H9 (cell line): ENCODE results near the gene MSI2. TPM values are rescaled to one million over a fixed set of nuclear protein-coding genes. Genes with fewer than 3 reads are reported as not detected.

Experiments
- DNase-seq: peaks from one replicate; pipeline ENCODE4 v3.0.0-alpha.2; 2017
- H2AFZ ChIP-seq: one replicate; pipeline ENCODE4 v1.6.1; 2013; ENCODE audit warnings: mild to moderate bottlenecking, low read length, control low read depth, moderate library complexity
- H2AK5ac ChIP-seq: 2 replicates; pipeline ENCODE4 v1.6.1; 2013; ENCODE audit warnings: low read length, control low read depth, mixed read lengths; ENCODE audit not compliant: insufficient read length
- H2BK120ac ChIP-seq: one replicate; pipeline ENCODE4 v1.6.1; 2013; ENCODE audit warnings: low read depth, mild to moderate bottlenecking, low read length, control low read depth, inconsistent platforms; ENCODE audit not compliant: poor library complexity, severe bottlenecking
- H2BK12ac ChIP-seq: 2 replicates; pipeline ENCODE4 v1.6.1; 2013; ENCODE audit warnings: low read length, control low read depth, mixed read lengths, low read depth; ENCODE audit not compliant: insufficient read length
- H2BK15ac ChIP-seq: 2 replicates; pipeline ENCODE4 v1.6.1; 2013; ENCODE audit warnings: low read depth, low read length, control low read depth
- H2BK20ac ChIP-seq: one replicate; pipeline ENCODE4 v1.6.1; 2013; ENCODE audit warnings: low read depth, mild to moderate bottlenecking, low read length, control low read depth, inconsistent platforms; ENCODE audit not compliant: poor library complexity, severe bottlenecking
- H2BK5ac ChIP-seq: 2 replicates; pipeline ENCODE4 v1.6.1; 2013; ENCODE audit warnings: low read length, control low read depth, mixed read lengths; ENCODE audit not compliant: insufficient read length
- H3K14ac ChIP-seq: 2 replicates; pipeline ENCODE4 v1.6.1; 2013; ENCODE audit warnings: low read length, control low read depth; ENCODE audit not compliant: insufficient read depth
- H3K18ac ChIP-seq: 2 replicates; pipeline ENCODE4 v1.6.1; 2013; ENCODE audit warnings: low read depth, mild to moderate bottlenecking, mixed read lengths, low read length, control low read depth; ENCODE audit not compliant: insufficient read length
- H3K23ac ChIP-seq: 2 replicates; pipeline ENCODE4 v1.6.1; 2013; ENCODE audit warnings: low read length, control low read depth, mixed read lengths, low read depth; ENCODE audit not compliant: insufficient read length
- H3K23me2 ChIP-seq: 2 replicates; pipeline ENCODE4 v1.6.1; 2013; ENCODE audit warnings: low read depth, mild to moderate bottlenecking, mixed read lengths, low read length, control low read depth; ENCODE audit not compliant: insufficient read length, poor library complexity, severe bottlenecking
- H3K27ac ChIP-seq: 2 replicates; pipeline ENCODE4 v1.5.1; 2013; ENCODE audit warnings: low read length, control low read depth, mixed read lengths, low read depth; ENCODE audit not compliant: insufficient read length
- H3K27me3 ChIP-seq: 2 replicates; pipeline ENCODE4 v1.6.1; 2013; ENCODE audit warnings: low read length, control low read depth, inconsistent platforms; ENCODE audit not compliant: insufficient read depth
- H3K4ac ChIP-seq: 2 replicates; pipeline ENCODE4 v1.6.1; 2013; ENCODE audit warnings: low read depth, mild to moderate bottlenecking, control low read depth, inconsistent platforms, low read length, moderate library complexity
- H3K4me1 ChIP-seq: 2 replicates; pipeline ENCODE4 v1.6.1; 2013; ENCODE audit warnings: low read length, control low read depth, inconsistent platforms; ENCODE audit not compliant: insufficient read depth
- H3K4me2 ChIP-seq: 2 replicates; pipeline ENCODE4 v1.6.1; 2013; ENCODE audit warnings: low read length, control low read depth, mixed read lengths; ENCODE audit not compliant: insufficient read length, insufficient read depth
- H3K56ac ChIP-seq: 2 replicates; pipeline ENCODE4 v1.6.1; 2013; ENCODE audit warnings: low read depth, mild to moderate bottlenecking, mixed read lengths, low read length, control low read depth; ENCODE audit not compliant: insufficient read length
- H3K79me1 ChIP-seq: 2 replicates; pipeline ENCODE4 v1.6.1; 2013; ENCODE audit warnings: low read depth, mild to moderate bottlenecking, moderate library complexity, low read length, control low read depth, inconsistent platforms; ENCODE audit not compliant: insufficient read depth, poor library complexity, severe bottlenecking
- H3K79me2 ChIP-seq: 2 replicates; pipeline ENCODE4 v1.6.1; 2013; ENCODE audit warnings: low read length, control low read depth, inconsistent platforms; ENCODE audit not compliant: insufficient read depth
- H3K9ac ChIP-seq: 2 replicates; pipeline ENCODE4 v1.6.1; 2013; ENCODE audit warnings: low read length, control low read depth, mixed read lengths; ENCODE audit not compliant: insufficient read length; ENCODE audit errors: extremely low read depth
- H3K9me3 ChIP-seq: one replicate; pipeline ENCODE4 v1.6.1; 2013; ENCODE audit warnings: low read depth, low read length, inconsistent platforms; ENCODE audit not compliant: control insufficient read depth
- H3T11ph ChIP-seq: one replicate; pipeline ENCODE4 v1.6.1; 2013; ENCODE audit warnings: mild to moderate bottlenecking, low read length, control low read depth, inconsistent platforms
- H4K20me1 ChIP-seq: one replicate; pipeline ENCODE4 v1.6.1; 2013; ENCODE audit not compliant: control insufficient read depth, insufficient read length, insufficient read depth
- H4K5ac ChIP-seq: 2 replicates; pipeline ENCODE4 v1.6.1; 2013; ENCODE audit warnings: low read depth, mild to moderate bottlenecking, mixed read lengths, low read length, control low read depth; ENCODE audit not compliant: insufficient read length
- H4K8ac ChIP-seq: replicated peaks from 2 replicates; pipeline ENCODE4 v1.6.1; 2013; ENCODE audit warnings: low read length, control low read depth, mixed read lengths, low read depth; ENCODE audit not compliant: insufficient read length
- H4K91ac ChIP-seq: 2 replicates; pipeline ENCODE4 v1.6.1; 2013; ENCODE audit warnings: low read depth, mild to moderate bottlenecking, moderate library complexity, mixed read lengths, low read length, control low read depth; ENCODE audit not compliant: insufficient read length
- H3K27ac Mint-ChIP-seq, 3 experiments: 2 replicates in 2 of 3; 3 replicates in 1 of 3; pipeline ENCODE4 v1.8.0; 2020 to 2021; ENCODE audit warnings: mixed read lengths in 3 of 3, mild to moderate bottlenecking in 1 of 3, moderate library complexity in 1 of 3
- H3K27me3 Mint-ChIP-seq: 2 replicates; pipeline ENCODE4 v1.8.0; 2021; ENCODE audit warnings: low read depth, mild to moderate bottlenecking, moderate library complexity, mixed read lengths
- H3K36me3 Mint-ChIP-seq, 3 experiments: 2 replicates in 2 of 3; 3 replicates in 1 of 3; pipeline ENCODE4 v1.8.0; 2020 to 2021; ENCODE audit warnings: low read depth in 3 of 3, mixed read lengths in 3 of 3; ENCODE audit not compliant: insufficient read depth in 1 of 3
- H3K4me1 Mint-ChIP-seq, 2 experiments: 2 replicates each; pipeline ENCODE4 v1.8.0; 2020; ENCODE audit warnings: mixed read lengths in 2 of 2
- H3K4me3 Mint-ChIP-seq, 2 experiments: 2 replicates in 1 of 2; 3 replicates in 1 of 2; pipeline ENCODE4 v1.8.0; 2020 to 2021; ENCODE audit warnings: mild to moderate bottlenecking in 2 of 2, mixed read lengths in 2 of 2, moderate library complexity in 1 of 2
- H3K9me3 Mint-ChIP-seq, 2 experiments: 2 replicates in 1 of 2; 3 replicates in 1 of 2; pipeline ENCODE4 v1.8.0; 2020; ENCODE audit warnings: mild to moderate bottlenecking in 2 of 2, mixed read lengths in 2 of 2, moderate library complexity in 1 of 2
- WGBS: extraction: QIAGEN DNeasy Blood & Tissue Kit; methylation state at CpG from one replicate; pipeline ENCODE4 v1.1.7; 2013; ENCODE audit warnings: missing lambda C conversion rate, low lambda C conversion rate, mixed read lengths; ENCODE audit not compliant: insufficient read length; ENCODE audit errors: extremely low coverage; 5-methylcytosine and 5-hydroxymethylcytosine counted together
- total RNA-seq: library from RNA; stranded (reverse); gene quantifications from 2 replicates; pipeline ENCODE4 v1.2.1, GENCODE V29; 2021
- TF ChIP-seq, protein P1 (sequence below): fragments of 200-600 bp; sonication (generic); conservative IDR thresholded peaks from 3 replicates; pipeline ENCODE4 v1.8.0; 2021; ENCODE audit warnings: antibody characterized with exemption, mild to moderate bottlenecking

Gene MSI2
- total RNA-seq, 1 experiment from 2014 or later = 98.5 TPM

DNA sequence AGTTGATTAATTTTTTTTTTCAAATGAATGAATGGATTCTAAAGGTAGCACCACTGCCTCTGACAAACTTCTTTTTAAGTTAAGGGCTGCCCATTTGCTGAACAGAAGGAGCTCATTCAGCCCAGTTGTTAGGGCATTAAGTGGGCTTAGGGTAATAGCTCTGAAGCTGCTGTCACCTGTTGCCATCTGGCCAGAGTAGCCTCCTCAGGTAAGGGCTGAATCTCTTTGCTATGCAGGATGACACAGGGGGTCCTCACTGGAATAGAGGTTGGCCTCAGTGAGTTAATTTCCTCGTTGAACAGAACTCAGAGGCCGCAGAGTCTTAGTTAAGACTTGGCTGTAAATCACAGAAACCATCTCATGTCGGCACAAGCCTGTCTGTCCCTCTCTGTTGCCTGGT lies 255.9 kb downstream of the MSI2 start:
- no peak overlapping the region for H2BK12ac ChIP-seq
- no peak overlapping the region for H3K4me2 ChIP-seq
- no peak overlapping the region for H4K91ac ChIP-seq
- no peak overlapping the region for H4K8ac ChIP-seq
- no peak for DNase-seq
- no peaks in the 10 kb centered on the region for H4K20me1 ChIP-seq
- H2BK5ac ChIP-seq = no peak overlapping the region
- no peak overlapping the region for H3K56ac ChIP-seq
- no peak overlapping the region for H4K5ac ChIP-seq
- H3K27ac Mint-ChIP-seq = peak overlapping the region in 1 of 3 experiments; percentile 69; a peak in 2 of 7 replicates
- no peak overlapping the region for H3K4ac ChIP-seq
- no peak overlapping the region for H3T11ph ChIP-seq
- peaks cover under 1% of the 10 kb centered on the region; the same call in 1 of the 2 replicates for H3K4me1 ChIP-seq
- peaks cover 0 to 14% (median 5%) of the 10 kb centered on the region in 3 experiments; a peak in 4 of 7 replicates for H3K36me3 Mint-ChIP-seq
- no peak overlapping the region for H2BK120ac ChIP-seq
- H3K23me2 ChIP-seq = no peaks in the 10 kb centered on the region
- H3K4me1 Mint-ChIP-seq = peaks cover 31 to 51% of the 10 kb centered on the region in 2 experiments
- no peak overlapping the region for H2AK5ac ChIP-seq
- H3K9me3 Mint-ChIP-seq = no peaks in the 10 kb centered on the region
- H3K27ac ChIP-seq = no peak overlapping the region
- no peaks in the 10 kb centered on the region for H3K79me1 ChIP-seq
- H2BK20ac ChIP-seq = no peak overlapping the region
- H3K79me2 ChIP-seq = no peaks in the 10 kb centered on the region; the same call in 1 of the 2 replicates
- WGBS = no CpG with 5 or more reads among the region's 3 CpGs
- TF ChIP-seq, protein P1, sequence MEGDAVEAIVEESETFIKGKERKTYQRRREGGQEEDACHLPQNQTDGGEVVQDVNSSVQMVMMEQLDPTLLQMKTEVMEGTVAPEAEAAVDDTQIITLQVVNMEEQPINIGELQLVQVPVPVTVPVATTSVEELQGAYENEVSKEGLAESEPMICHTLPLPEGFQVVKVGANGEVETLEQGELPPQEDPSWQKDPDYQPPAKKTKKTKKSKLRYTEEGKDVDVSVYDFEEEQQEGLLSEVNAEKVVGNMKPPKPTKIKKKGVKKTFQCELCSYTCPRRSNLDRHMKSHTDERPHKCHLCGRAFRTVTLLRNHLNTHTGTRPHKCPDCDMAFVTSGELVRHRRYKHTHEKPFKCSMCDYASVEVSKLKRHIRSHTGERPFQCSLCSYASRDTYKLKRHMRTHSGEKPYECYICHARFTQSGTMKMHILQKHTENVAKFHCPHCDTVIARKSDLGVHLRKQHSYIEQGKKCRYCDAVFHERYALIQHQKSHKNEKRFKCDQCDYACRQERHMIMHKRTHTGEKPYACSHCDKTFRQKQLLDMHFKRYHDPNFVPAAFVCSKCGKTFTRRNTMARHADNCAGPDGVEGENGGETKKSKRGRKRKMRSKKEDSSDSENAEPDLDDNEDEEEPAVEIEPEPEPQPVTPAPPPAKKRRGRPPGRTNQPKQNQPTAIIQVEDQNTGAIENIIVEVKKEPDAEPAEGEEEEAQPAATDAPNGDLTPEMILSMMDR = no peak
- H3K9ac ChIP-seq = no peak overlapping the region
- H3K23ac ChIP-seq = no peak overlapping the region
- H3K27me3 Mint-ChIP-seq = no peaks in the 10 kb centered on the region; the same call in 1 of the 2 replicates
- H2AFZ ChIP-seq = no peak overlapping the region
- no peaks in the 10 kb centered on the region for H3K9me3 ChIP-seq
- H3K4me3 Mint-ChIP-seq = no peak overlapping the region
- no peak overlapping the region for H2BK15ac ChIP-seq
- H3K14ac ChIP-seq = no peak overlapping the region
- no peak overlapping the region for H3K18ac ChIP-seq
- H3K27me3 ChIP-seq = no peaks in the 10 kb centered on the region
